AG20443 (cell line): ENCODE results near the gene FBP1.
"Not testable (repeated sequence)": the region's sequence is repeated elsewhere in the genome, so short reads cannot be mapped to it uniquely, and the experiment has no call there.

Experiments
- DNase-seq: peaks from one replicate; pipeline ENCODE4 v3.0.0; 2012; ENCODE audit warnings: low spot score, mixed read lengths

FBP1 gene

DNA sequence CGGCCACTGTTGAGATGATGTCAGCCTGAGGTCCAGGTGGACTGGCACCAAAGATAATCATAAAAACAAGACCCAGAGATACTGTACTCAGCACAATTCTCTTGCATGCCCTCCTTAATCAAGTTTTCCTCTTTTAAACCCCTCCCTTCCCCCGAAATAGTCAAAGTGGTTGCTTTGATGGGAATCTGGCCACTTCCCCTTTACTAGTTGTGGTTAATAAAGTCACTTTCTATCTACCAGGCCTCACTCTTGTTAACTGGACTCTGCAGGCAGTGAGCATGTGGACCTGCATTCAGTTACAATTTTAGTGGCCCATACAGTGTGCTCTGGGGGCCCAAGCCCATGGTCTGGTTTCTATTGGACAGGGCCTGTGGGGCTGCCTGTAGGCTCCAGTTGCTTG lies 63.2 kb downstream of the FBP1 start:
- DNase-seq = no peak

DNA sequence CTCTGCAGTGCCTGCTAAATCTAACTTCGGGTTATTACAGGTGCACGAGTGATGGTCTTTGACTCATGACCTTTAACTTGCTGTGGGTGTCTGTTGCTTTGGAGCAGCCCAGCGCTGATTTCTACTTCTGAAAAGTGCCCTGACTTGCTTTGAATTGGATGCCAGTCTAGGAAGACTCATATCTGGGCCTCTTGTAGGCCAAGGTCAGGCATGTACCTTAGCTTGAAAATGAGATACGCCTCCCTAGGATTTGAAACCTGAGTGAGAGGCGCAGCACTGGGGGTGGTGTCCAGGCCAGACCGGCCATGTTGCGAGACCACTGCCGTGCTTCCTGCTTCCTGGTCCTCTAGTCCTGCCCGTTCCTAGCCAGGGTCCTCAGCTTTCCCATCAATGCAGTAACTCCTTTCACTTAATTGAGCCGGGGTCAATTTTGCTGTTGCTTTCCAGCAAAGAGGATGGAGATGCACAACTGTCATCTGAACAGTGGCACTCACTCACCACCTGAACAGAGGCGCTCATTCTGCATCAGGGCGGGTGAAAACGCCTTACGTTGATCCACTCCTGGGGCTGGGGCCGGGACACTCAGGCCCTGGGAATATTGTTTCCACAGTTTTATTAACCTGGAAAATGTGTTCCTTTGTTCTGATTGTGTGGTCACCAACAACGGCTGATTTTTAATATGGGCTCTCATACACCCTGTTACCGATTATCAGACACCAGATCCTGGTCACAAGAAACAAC lies 70.2 kb downstream of the FBP1 start:
- no peak for DNase-seq

DNA sequence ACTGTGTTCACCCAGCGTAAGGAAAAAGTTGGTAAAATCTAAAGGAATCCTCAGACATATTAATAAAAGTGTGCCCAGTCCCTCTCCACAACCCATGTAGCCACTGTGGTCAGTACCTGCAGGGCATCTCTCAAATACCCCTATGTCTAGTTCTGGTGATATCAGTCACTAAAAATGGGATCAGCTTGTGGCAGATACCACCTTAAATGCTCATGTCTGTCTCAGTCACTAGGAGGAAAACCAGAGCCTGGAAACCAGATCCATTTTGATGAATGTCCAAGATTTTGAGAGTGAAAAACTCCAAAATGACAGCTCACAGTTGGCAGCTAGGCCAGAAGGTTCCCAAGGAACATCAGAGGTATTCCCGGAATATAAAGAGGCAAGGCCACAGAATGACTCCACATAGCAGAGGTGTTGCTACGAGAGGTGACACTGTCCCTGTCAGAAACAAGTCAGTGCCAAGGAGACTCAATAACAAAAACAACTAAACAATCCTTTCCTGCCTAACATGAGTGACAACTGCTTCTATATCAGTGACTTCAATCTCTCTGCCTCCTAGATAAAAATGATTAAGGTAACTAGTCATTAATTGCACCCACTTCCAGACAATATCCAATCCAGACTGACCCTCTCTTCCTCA lies 70.9 kb downstream of the FBP1 start:
- no peak for DNase-seq

DNA sequence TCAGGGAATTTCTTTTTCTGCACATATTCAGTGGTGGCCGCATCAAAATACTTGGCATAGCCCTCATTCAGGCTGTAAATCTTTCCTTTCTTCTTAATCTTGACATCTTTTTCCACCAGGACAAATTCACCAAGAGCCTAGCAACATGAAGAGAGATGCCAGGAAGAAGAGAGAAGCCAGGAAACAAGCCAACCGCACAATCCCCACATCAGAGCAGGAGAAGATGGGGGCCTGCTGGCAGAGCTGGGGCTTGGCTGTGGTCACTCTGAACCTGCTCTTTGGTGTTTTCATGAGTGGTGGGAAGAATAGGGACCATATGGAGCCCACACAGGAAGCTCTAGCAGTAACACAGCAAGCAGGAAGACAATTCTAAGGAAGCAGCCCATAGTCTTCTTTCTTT lies 72.0 kb downstream of the FBP1 start:
- DNase-seq = no peak

DNA sequence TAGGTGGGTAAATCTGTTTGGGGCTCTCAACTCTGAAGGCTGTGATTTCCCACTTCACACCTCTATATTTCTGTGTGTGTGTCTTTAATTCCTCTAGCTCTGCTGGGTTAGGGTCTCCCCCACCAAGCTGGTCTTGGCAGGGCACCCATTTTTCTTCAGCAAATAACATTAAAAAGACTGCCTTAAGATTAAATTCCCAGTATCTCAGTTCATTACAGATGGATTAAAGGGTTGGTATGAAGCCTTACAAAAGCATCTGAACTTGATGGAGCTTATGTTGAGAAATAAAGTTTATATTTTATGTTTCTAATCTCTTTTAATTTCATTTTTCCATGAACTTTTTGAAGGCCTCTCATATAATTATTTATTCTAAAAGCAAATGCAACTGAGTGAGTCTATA lies 72.8 kb downstream of the FBP1 start:
- no peak for DNase-seq

DNA sequence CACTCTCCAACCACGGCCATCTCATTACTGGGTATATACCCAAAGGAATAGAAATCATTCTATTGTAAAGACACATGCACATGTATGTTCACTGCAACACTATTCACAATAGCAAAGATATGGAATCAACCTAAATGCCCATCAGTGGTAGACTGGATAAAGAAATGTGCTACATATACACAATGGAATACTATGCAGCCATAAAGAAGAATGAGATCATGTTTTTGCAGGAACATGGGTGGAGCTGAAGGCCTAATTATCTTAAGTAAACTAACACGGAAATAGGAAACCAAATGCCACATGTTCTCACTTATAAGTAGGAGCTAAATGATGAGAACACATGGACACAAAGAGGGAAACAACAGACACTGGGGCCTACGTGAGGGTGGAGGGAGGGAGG lies 75.0 kb downstream of the FBP1 start:
- DNase-seq = not testable (repeated sequence)

DNA sequence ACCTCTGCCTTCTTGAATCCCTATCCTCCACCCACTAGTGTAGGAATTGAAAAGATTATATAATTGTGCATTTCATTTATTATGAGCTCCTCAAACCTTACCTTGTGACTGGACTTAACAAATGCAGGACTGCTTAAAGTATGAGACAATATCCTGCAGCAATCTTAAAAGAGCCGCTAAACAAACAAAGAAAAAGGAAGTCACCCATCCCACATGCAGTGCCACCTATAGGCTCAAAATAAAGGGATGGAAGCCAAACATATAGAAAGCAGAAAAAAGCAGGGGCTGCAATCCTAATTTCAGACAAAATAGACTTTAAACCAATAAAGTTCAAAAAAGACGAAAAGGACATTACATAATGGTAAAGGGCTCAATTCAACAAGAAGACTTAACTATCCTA lies 75.8 kb downstream of the FBP1 start:
- no peak for DNase-seq

DNA sequence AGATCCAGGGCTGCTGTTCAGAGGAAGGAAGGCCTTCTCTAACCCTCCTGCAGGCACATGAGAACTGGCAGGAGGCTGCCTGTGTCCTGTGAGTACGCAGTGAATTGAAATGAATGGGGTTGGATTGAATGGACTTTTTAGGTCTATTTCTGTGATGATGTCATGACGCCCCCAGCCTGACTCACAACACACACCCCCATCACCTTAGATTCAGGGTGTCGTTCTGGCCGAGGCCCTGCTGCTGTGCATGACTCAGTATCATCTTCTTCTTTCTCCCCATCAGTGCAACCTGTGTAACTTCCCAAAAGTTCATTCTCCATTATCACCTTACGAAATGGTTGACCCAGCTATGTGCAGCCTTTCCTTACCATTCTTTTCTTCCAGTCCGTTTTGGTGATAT lies 79.1 kb downstream of the FBP1 start:
- DNase-seq = no peak

DNA sequence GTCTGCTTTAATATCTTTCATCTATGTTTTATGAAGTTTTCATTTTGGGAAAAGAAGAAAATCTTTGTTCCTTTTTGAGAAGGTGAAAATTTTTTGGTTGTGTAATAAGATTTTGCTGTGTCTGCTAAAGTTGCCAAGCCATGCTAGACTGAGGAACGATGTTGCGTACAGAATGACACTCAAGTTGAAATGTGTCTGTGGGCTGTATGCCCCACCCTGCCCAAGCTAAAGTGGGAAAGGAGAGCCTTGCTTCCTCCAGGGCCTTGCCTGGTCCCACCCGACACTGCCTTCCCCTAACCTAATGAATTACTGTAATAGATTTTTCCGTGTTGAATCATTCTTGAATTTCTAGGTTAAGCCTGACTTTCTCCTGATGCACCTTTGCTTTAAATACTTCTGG lies 81.9 kb downstream of the FBP1 start:
- no peak for DNase-seq

DNA sequence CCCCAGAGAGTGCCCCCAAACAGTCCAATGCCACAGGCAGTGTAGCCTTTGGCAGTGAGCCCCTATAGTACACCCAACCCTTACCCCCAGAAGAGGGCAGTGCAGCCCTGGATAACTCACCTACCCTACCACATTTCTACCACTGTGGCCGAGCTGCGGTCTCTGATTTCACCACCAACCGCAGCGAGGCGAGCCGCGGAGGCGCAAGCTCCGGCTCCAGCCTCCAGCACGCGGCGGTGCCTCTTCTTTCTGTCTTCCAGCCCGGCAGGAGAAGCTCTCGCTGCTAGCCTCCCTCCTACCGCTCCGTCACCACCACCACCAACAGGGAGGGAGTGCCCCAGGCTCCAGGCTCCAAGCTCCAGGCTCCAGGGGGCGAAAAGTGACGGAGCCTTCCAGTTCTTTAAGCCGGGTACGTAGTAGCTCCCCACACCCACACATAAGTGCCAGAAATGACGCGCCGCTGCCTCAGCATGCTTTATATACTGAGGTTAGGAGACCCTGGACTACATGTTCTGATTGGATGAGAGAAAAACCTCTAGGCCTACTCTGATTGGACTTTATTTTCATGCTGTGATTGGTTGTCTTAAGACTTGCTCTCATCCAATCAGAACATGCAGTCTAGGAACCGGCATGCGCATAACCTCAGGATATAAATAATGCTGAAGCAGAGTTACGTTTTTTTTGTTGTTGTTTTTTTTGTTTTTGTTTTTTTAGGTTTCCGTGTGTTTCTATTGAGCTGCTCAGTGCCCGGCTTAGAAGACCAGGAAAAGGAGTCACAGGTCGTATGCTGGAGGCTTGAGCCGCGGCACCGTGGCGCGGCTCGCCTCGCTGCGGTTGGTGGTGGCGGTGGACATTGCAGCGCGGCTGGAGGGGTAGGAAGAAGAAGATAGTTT lies 84.6 kb downstream of the FBP1 start, which contains the start of gene PCAT7:
Gene PCAT7 (plus strand): TSS at position 645 of the 893 bp plus-strand sequence.
- DNase-seq = peak; percentile 68

DNA sequence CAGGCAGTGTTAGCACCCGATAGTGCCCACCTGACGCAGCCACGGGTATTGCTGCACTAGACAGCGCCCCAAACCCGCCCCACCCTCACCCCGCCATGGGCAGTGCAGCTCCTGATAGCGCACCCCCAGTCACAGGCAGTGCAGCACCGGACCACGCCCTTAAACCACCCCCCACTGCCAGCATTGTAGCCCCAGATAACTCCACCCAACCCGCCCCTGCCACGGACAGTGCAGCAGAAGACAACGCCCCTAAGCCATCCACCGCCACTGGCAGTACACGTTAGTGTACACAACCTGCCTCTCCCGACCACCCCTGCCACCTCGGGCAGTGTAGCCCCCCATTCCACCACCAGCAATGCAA lies 85.3 kb downstream of the FBP1 start:
- no peak for DNase-seq
